GM18526 (cell line): ENCODE results near the gene CRELD2.

Source experiments
- POLR2A ChIP-seq: IDR thresholded peaks from 3 replicates; pipeline ENCODE4 v1.6.1; 2011; ENCODE audit not compliant: insufficient read length; ENCODE audit errors: extremely low read depth

CRELD2 gene

GRCh38 chr22:49941507-49942316 lies 23.3 kb downstream of the CRELD2 start:
- TF ChIP-seq POLR2A = no peak

- TF ChIP-seq POLR2A = no peak
Measured at GRCh38 chr22:49942565-49943404, 24.4 kb downstream of the CRELD2 start.

- no peak for TF ChIP-seq POLR2A
Measured at GRCh38 chr22:49943405-49943765, 25.0 kb downstream of the CRELD2 start.

- TF ChIP-seq POLR2A = no peak
Measured at GRCh38 chr22:49943771-49944398, 25.5 kb downstream of the CRELD2 start.

- no peak for TF ChIP-seq POLR2A
Measured at GRCh38 chr22:49944399-49944891, 26.0 kb downstream of the CRELD2 start.

GRCh38 chr22:49946612-49947295 lies 28.3 kb downstream of the CRELD2 start:
- no peak for TF ChIP-seq POLR2A

- no peak for TF ChIP-seq POLR2A
Measured at GRCh38 chr22:49947296-49947622, 28.8 kb downstream of the CRELD2 start.

GRCh38 chr22:49948116-49948957 lies 29.9 kb downstream of the CRELD2 start:
- TF ChIP-seq POLR2A = no peak

GRCh38 chr22:49948958-49949913 lies 30.8 kb downstream of the CRELD2 start:
- no peak for TF ChIP-seq POLR2A

GRCh38 chr22:49949914-49950292 lies 31.5 kb downstream of the CRELD2 start:
- TF ChIP-seq POLR2A = no peak

- TF ChIP-seq POLR2A = no peak
Measured at GRCh38 chr22:49950396-49950994, 32.1 kb downstream of the CRELD2 start.

GRCh38 chr22:49951000-49951677 lies 32.7 kb downstream of the CRELD2 start:
- TF ChIP-seq POLR2A = no peak
